Neural cell (in vitro differentiated cells): Measurements from ENCODE around the gene MEOX1.

ENCODE experiments used
- EP300 ChIP-seq: fragments of 450-650 bp; conservative IDR thresholded peaks from 2 replicates; pipeline ENCODE4 v1.6.1; 2014; ENCODE audit warnings: antibody characterized with exemption, mild to moderate bottlenecking, moderate library complexity; ENCODE audit not compliant: poor library complexity, severe bottlenecking
- EZH2 ChIP-seq: fragments of 200-600, 300-800 bp; shearing (Covaris generic), sonication (generic); IDR thresholded peaks from 2 replicates; pipeline ENCODE4 v1.6.1; 2014; ENCODE audit warnings: antibody characterized with exemption, low read length, borderline replicate concordance, mild to moderate bottlenecking; ENCODE audit not compliant: insufficient read depth, poor library complexity, severe bottlenecking
- TAF1 ChIP-seq: IDR thresholded peaks from 2 replicates; pipeline ENCODE4 v1.6.1; 2012; ENCODE audit warnings: low read depth
- TF ChIP-seq, protein P1 (sequence below): fragments of 450-650 bp; IDR thresholded peaks from 2 replicates; pipeline ENCODE4 v1.5.1; 2014; ENCODE audit warnings: antibody characterized with exemption, mild to moderate bottlenecking, moderate library complexity; ENCODE audit not compliant: poor library complexity, severe bottlenecking

DNA sequence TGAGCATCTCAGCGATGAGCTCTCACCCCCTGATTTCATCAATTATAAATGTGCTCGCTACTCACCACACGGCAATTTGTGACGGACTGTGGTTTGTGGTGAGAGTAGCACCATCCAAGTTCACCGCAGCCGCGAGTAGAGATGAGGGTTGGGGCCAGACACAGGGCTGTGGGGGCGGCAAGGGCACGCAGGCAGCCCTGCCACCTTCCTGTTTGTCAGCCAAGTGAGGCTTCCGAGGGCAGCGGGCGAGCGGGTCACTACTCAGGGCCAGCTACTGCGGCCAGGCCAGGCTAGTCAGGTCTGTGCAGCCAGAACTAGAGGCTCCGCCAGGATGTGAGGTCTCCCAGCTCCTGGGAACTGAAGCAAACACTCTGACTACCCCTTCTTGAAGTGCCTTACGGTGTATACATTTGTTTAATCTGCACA is 39.6 kb upstream of the MEOX1 start:
- TF ChIP-seq EZH2 (no peak), EP300 (no peak), TAF1 (no peak)
- TF ChIP-seq, protein P1, sequence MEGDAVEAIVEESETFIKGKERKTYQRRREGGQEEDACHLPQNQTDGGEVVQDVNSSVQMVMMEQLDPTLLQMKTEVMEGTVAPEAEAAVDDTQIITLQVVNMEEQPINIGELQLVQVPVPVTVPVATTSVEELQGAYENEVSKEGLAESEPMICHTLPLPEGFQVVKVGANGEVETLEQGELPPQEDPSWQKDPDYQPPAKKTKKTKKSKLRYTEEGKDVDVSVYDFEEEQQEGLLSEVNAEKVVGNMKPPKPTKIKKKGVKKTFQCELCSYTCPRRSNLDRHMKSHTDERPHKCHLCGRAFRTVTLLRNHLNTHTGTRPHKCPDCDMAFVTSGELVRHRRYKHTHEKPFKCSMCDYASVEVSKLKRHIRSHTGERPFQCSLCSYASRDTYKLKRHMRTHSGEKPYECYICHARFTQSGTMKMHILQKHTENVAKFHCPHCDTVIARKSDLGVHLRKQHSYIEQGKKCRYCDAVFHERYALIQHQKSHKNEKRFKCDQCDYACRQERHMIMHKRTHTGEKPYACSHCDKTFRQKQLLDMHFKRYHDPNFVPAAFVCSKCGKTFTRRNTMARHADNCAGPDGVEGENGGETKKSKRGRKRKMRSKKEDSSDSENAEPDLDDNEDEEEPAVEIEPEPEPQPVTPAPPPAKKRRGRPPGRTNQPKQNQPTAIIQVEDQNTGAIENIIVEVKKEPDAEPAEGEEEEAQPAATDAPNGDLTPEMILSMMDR = no peak
